IMR-90 (cell line): Measurements from ENCODE around the gene PNKP. TPM values are rescaled to one million over a fixed set of nuclear protein-coding genes. Genes with fewer than 3 reads are reported as not detected.

ENCODE experiments used
- ATAC-seq: fragments of 200-7000 bp; cut with Tn5 transposase; 2 replicates; pipeline ENCODE4 v1.9.1; 2020; ENCODE audit warnings: low read depth, mild to moderate bottlenecking, moderate library complexity
- BruUV-seq: library from RNA; stranded (reverse); fragments of 400-500 nt; replicated peaks from 2 replicates; lab custom pipeline; 2021; lab: Mats Ljungman, UMichigan
- CTCF ChIA-PET: fragments of 300-600 bp; formaldehyde crosslinking; extraction: SDS; loops from one replicate; lab custom pipeline; 2021; ENCODE audit warnings: antibody characterized with exemption; lab: Yijun Ruan, JAX
- POLR2A ChIA-PET: fragments of 300-600 bp; sonication (Branson Sonifier 250); formaldehyde crosslinking; loops from one replicate; lab custom pipeline; 2022; ENCODE audit warnings: antibody characterized with exemption; ENCODE audit not compliant: unreplicated experiment; lab: Charles Lee
- DNase-seq: peaks from one replicate; pipeline ENCODE4 v3.0.0; 2013
- H2AFZ ChIP-seq: replicated peaks from 2 replicates; pipeline ENCODE3; 2013; ENCODE audit warnings: low read length, mild to moderate bottlenecking; ENCODE audit not compliant: poor library complexity
- H2AK5ac ChIP-seq: 2 replicates; pipeline ENCODE4 v1.6.1; 2013; ENCODE audit warnings: low read depth, low read length, inconsistent platforms
- H2AK9ac ChIP-seq: replicated peaks from 2 replicates; pipeline ENCODE3; 2013; ENCODE audit warnings: mild to moderate bottlenecking, low read depth, low read length, moderate library complexity; ENCODE audit not compliant: poor library complexity
- H2BK120ac ChIP-seq: 2 replicates; pipeline ENCODE4 v1.6.1; 2013; ENCODE audit warnings: low read depth, low read length, inconsistent platforms
- H2BK15ac ChIP-seq: 3 replicates; pipeline ENCODE4 v1.6.1; 2013; ENCODE audit warnings: low read depth, low read length, inconsistent platforms
- H2BK20ac ChIP-seq: 2 replicates; pipeline ENCODE4 v1.6.1; 2013; ENCODE audit warnings: low read depth, mild to moderate bottlenecking, inconsistent platforms, low read length, moderate library complexity
- H2BK5ac ChIP-seq: 2 replicates; pipeline ENCODE4 v1.6.1; 2013; ENCODE audit warnings: mild to moderate bottlenecking, low read depth, low read length, inconsistent platforms; ENCODE audit not compliant: poor library complexity, severe bottlenecking
- H3K14ac ChIP-seq: replicated peaks from 2 replicates; pipeline ENCODE4 v1.6.1; 2013; ENCODE audit warnings: low read depth, low read length, inconsistent platforms
- H3K18ac ChIP-seq: 2 replicates; pipeline ENCODE4 v1.6.1; 2013; ENCODE audit warnings: low read depth, low read length, control low read depth
- H3K23ac ChIP-seq: 2 replicates; pipeline ENCODE4 v1.6.1; 2013; ENCODE audit warnings: low read depth, low read length, inconsistent platforms
- H3K27ac ChIP-seq: 2 replicates; pipeline ENCODE4 v1.5.1; 2013; ENCODE audit warnings: mild to moderate bottlenecking, control low read depth, low read length; ENCODE audit not compliant: insufficient read depth
- H3K27me3 ChIP-seq: 2 replicates; pipeline ENCODE4 v1.6.1; 2013; ENCODE audit warnings: low read length; ENCODE audit not compliant: control insufficient read depth, insufficient read depth
- H3K36me3 ChIP-seq: 2 replicates; pipeline ENCODE4 v1.6.1; 2013; ENCODE audit warnings: low read length, mixed read lengths; ENCODE audit not compliant: control insufficient read depth, insufficient read depth
- H3K4ac ChIP-seq: 2 replicates; pipeline ENCODE4 v1.6.1; 2013; ENCODE audit warnings: low read depth, low read length, inconsistent platforms
- H3K4me1 ChIP-seq: 2 replicates; pipeline ENCODE4 v1.6.1; 2013; ENCODE audit warnings: low read length, mixed read lengths; ENCODE audit not compliant: control insufficient read depth, insufficient read depth
- H3K4me2 ChIP-seq: 2 replicates; pipeline ENCODE4 v1.6.1; 2013; ENCODE audit warnings: low read depth, mild to moderate bottlenecking, control low read depth, low read length, moderate library complexity
- H3K4me3 ChIP-seq: 2 replicates; pipeline ENCODE4 v1.5.1; 2013; ENCODE audit warnings: low read depth, mild to moderate bottlenecking, control low read depth, low read length, moderate library complexity; ENCODE audit not compliant: insufficient read depth
- H3K56ac ChIP-seq: 2 replicates; pipeline ENCODE4 v1.6.1; 2013; ENCODE audit warnings: low read length, inconsistent platforms; ENCODE audit not compliant: insufficient read depth; ENCODE audit errors: extremely low read depth
- H3K79me1 ChIP-seq, 2 experiments: 2 replicates each; pipeline ENCODE4 v1.6.1; 2013; ENCODE audit warnings: low read length in 2 of 2, inconsistent platforms in 1 of 2, low read depth in 1 of 2
- H3K9ac ChIP-seq: 2 replicates; pipeline ENCODE4 v1.6.1; 2013; ENCODE audit warnings: low read depth, low read length, control low read depth
- H3K9me1 ChIP-seq: 2 replicates; pipeline ENCODE4 v1.6.1; 2013; ENCODE audit warnings: low read length, inconsistent platforms; ENCODE audit not compliant: insufficient read depth
- H3K9me3 ChIP-seq: 2 replicates; pipeline ENCODE4 v1.6.1; 2013; ENCODE audit warnings: low read length; ENCODE audit not compliant: control insufficient read depth, insufficient read depth
- H4K20me1 ChIP-seq: 2 replicates; pipeline ENCODE4 v1.6.1; 2013; ENCODE audit warnings: low read length, inconsistent platforms; ENCODE audit not compliant: insufficient read depth
- H4K5ac ChIP-seq: 2 replicates; pipeline ENCODE4 v1.6.1; 2013; ENCODE audit warnings: mild to moderate bottlenecking, low read depth, low read length, control low read depth
- H4K8ac ChIP-seq, 2 experiments: 2 replicates each; pipeline ENCODE4 v1.6.1; 2013; ENCODE audit warnings: low read depth in 2 of 2, low read length in 2 of 2, control low read depth in 1 of 2, inconsistent platforms in 1 of 2
- H4K91ac ChIP-seq: 2 replicates; pipeline ENCODE4 v1.6.1; 2013; ENCODE audit warnings: low read depth, low read length, inconsistent platforms; ENCODE audit not compliant: insufficient read depth
- BHLHE40 ChIP-seq: fragments of 150-350 bp; IDR thresholded peaks from 2 replicates; pipeline ENCODE4 v1.6.1; 2016; ENCODE audit warnings: mild to moderate bottlenecking, low read depth, low read length
- CEBPB ChIP-seq: IDR thresholded peaks from 2 replicates; pipeline ENCODE4 v1.6.1; 2012; ENCODE audit warnings: low read depth, low read length, improper control_type of control experiment
- CHD1 ChIP-seq: IDR thresholded peaks from 2 replicates; pipeline ENCODE4 v1.6.1; 2012; ENCODE audit warnings: low read depth, low read length, improper control_type of control experiment
- FOS ChIP-seq: fragments of 150-350 bp; IDR thresholded peaks from 2 replicates; pipeline ENCODE4 v1.6.1; 2016; ENCODE audit warnings: low read depth, low read length
- MAFK ChIP-seq: IDR thresholded peaks from 2 replicates; pipeline ENCODE4 v1.6.1; 2012; ENCODE audit warnings: low read depth, low read length, improper control_type of control experiment
- MAZ ChIP-seq: IDR thresholded peaks from 2 replicates; pipeline ENCODE4 v1.6.1; 2012; ENCODE audit warnings: low read depth, mild to moderate bottlenecking, low read length, improper control_type of control experiment, moderate library complexity, borderline replicate concordance
- MXI1 ChIP-seq: IDR thresholded peaks from 2 replicates; pipeline ENCODE4 v1.6.1; 2012; ENCODE audit warnings: low read depth, mild to moderate bottlenecking, low read length, moderate library complexity, borderline replicate concordance
- NFE2L2 ChIP-seq: fragments of 150-350 bp; IDR thresholded peaks from 2 replicates; pipeline ENCODE4 v1.6.1; 2016; ENCODE audit warnings: low read depth, mild to moderate bottlenecking, low read length
- POLR2A ChIP-seq: IDR thresholded peaks from 2 replicates; pipeline ENCODE4 v1.6.1; 2012; ENCODE audit warnings: mild to moderate bottlenecking, low read depth, low read length
- RAD21 ChIP-seq: IDR thresholded peaks from 2 replicates; pipeline ENCODE4 v1.6.1; 2012; ENCODE audit warnings: low read length, improper control_type of control experiment
- RCOR1 ChIP-seq: IDR thresholded peaks from 2 replicates; pipeline ENCODE4 v1.6.1; 2012; ENCODE audit warnings: mild to moderate bottlenecking, low read length, improper control_type of control experiment; ENCODE audit not compliant: insufficient replicate concordance
- RFX5 ChIP-seq: IDR thresholded peaks from 2 replicates; pipeline ENCODE4 v1.8.0; 2012; ENCODE audit warnings: low read depth, mild to moderate bottlenecking, low read length, moderate library complexity
- SMC3 ChIP-seq: fragments of 150-350 bp; IDR thresholded peaks from 2 replicates; pipeline ENCODE4 v1.6.1; 2016; ENCODE audit warnings: low read depth, mild to moderate bottlenecking, antibody characterized with exemption, low read length, moderate library complexity
- WGBS, 2 experiments: methylation state at CpG; one replicate each; pipeline versions ENCODE4 v1.1.5 to v1.1.7; 2013; ENCODE audit warnings: missing lambda C conversion rate in 2 of 2; ENCODE audit not compliant: insufficient read length in 1 of 2; ENCODE audit errors: extremely low coverage in 2 of 2; 5-methylcytosine and 5-hydroxymethylcytosine counted together
- dilution Hi-C: fragments of 300-500 bp; cut with HindIII; formaldehyde crosslinking; loops from one replicate; pipeline ENCODE4 v1.14.3; 2018; ENCODE audit warnings: low sequenced_read_pairs; ENCODE audit not compliant: unreplicated experiment
- in situ Hi-C: fragments of 300-500 bp; cut with MboI; formaldehyde crosslinking; loops from 3 replicates; pipeline ENCODE4 v1.14.3; 2019; ENCODE audit warnings: low sequenced_read_pairs, inconsistent platforms, mixed read lengths
- intact Hi-C: fragments of 100-400 bp; cut with micrococcal nuclease; formaldehyde crosslinking; loops from 2 replicates; pipeline ENCODE4 v1.10.0; 2022
- polyA plus RNA-seq, 3 experiments: library from polyadenylated mRNA; depleted of rRNA; stranded (reverse); fragments of >200 nt; gene quantifications; 2 replicates each; pipeline ENCODE4 v1.2.3, GENCODE V29; 2012; ENCODE audit warnings: low replicate concordance in 1 of 3
- total RNA-seq: library from RNA; depleted of rRNA; stranded (reverse); fragments of >200 nt; gene quantifications from 2 replicates; pipeline ENCODE4 v1.2.3, GENCODE V29; 2012
- TF ChIP-seq, protein P1 (sequence below): conservative IDR thresholded peaks from 2 replicates; pipeline ENCODE4 v1.5.1; 2012; ENCODE audit warnings: mild to moderate bottlenecking, low read depth, low read length, improper control_type of control experiment
- TF ChIP-seq, protein P2 (sequence below): fragments of 150-350 bp; IDR thresholded peaks from 2 replicates; pipeline ENCODE4 v1.6.1; 2017; ENCODE audit warnings: mild to moderate bottlenecking, antibody characterized with exemption, low read length, low read depth
- TF ChIP-seq, protein P3 (sequence below): fragments of 150-350 bp; IDR thresholded peaks from 2 replicates; pipeline ENCODE4 v1.6.1; 2016; ENCODE audit warnings: low read depth, mild to moderate bottlenecking, low read length, moderate library complexity, borderline replicate concordance

The PNKP gene
- total and polyA plus RNA-seq, 2 of the 4 experiments (the other 2 are of a cell fraction): 14.2 to 25.0 TPM

DNA sequence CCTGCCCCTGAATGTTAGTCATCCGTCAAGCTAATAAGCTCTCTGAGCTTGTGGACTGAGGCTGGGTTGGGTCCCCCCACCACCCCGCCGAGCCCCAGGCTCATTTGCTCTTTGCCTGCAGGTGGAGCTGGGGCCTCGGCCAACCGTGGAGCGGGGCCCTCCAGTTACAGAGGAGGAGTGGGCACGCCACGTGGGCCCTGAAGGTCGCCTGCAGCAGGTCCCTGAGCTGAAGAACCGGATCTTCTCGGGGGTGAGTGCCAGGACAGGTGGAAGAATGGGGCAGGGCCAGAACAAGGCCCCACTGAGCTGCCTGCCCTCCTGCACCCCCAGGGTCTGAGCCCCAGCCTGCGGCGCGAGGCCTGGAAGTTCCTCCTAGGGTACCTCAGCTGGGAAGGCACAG is 15.3 kb upstream of the PNKP start:
- peaks cover 61% of the 10 kb centered on the region for H3K36me3 ChIP-seq

More for the DNA sequence above, 15.3 kb upstream of the PNKP start:
- Histone ChIP-seq H2BK5ac (no peak overlapping the region), H3K27ac (no peak overlapping the region), H2BK15ac (no peak overlapping the region), H4K8ac (no peak overlapping the region), H3K9me3 (peaks cover 6% of the 10 kb centered on the region; the same call in 1 of the 2 replicates), H2AK5ac (no peak overlapping the region), H3K56ac (no peak overlapping the region), H3K9ac (no peak overlapping the region), H3K23ac (no peak overlapping the region), H3K9me1 (peaks cover 6% of the 10 kb centered on the region; the same call in 1 of the 2 replicates), H3K4me1 (peaks cover 4% of the 10 kb centered on the region), H3K4ac (no peak overlapping the region), H2BK20ac (no peak overlapping the region), H3K4me2 (no peak overlapping the region), H3K79me1 (peaks cover 14 to 28% of the 10 kb centered on the region in 2 experiments; a peak in 3 of 4 replicates), H4K5ac (no peak overlapping the region), H3K4me3 (no peak overlapping the region), H3K14ac (no peak overlapping the region), H3K18ac (no peak overlapping the region), H2AFZ (no peak overlapping the region), H3K27me3 (no peaks in the 10 kb centered on the region), H4K20me1 (no peaks in the 10 kb centered on the region; the same call in 1 of the 2 replicates), H4K91ac (no peak overlapping the region), H2AK9ac (no peak overlapping the region), H2BK120ac (no peak overlapping the region)
- DNase-seq: no peak
- ChIA-PET POLR2A (no interaction called here), CTCF (no interaction called here)
- no peak for ATAC-seq
- WGBS, 2 experiments: 90% methylated on average over 7 of the region's 14 CpGs; no CpG with 5 or more reads in 1 of the 2 experiments
- dilution Hi-C loops: no loop called here
- in situ Hi-C loops: no loop called here
- no TSS peak for BruUV-seq
- TF ChIP-seq, protein P1, sequence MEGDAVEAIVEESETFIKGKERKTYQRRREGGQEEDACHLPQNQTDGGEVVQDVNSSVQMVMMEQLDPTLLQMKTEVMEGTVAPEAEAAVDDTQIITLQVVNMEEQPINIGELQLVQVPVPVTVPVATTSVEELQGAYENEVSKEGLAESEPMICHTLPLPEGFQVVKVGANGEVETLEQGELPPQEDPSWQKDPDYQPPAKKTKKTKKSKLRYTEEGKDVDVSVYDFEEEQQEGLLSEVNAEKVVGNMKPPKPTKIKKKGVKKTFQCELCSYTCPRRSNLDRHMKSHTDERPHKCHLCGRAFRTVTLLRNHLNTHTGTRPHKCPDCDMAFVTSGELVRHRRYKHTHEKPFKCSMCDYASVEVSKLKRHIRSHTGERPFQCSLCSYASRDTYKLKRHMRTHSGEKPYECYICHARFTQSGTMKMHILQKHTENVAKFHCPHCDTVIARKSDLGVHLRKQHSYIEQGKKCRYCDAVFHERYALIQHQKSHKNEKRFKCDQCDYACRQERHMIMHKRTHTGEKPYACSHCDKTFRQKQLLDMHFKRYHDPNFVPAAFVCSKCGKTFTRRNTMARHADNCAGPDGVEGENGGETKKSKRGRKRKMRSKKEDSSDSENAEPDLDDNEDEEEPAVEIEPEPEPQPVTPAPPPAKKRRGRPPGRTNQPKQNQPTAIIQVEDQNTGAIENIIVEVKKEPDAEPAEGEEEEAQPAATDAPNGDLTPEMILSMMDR: no peak
- no peak for TF ChIP-seq SMC3
- TF ChIP-seq POLR2A: no peak
- TF ChIP-seq CHD1: no peak
- no peak for TF ChIP-seq CEBPB
- TF ChIP-seq NFE2L2: no peak
- TF ChIP-seq, protein P2, sequence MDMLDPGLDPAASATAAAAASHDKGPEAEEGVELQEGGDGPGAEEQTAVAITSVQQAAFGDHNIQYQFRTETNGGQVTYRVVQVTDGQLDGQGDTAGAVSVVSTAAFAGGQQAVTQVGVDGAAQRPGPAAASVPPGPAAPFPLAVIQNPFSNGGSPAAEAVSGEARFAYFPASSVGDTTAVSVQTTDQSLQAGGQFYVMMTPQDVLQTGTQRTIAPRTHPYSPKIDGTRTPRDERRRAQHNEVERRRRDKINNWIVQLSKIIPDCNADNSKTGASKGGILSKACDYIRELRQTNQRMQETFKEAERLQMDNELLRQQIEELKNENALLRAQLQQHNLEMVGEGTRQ: no peak
- TF ChIP-seq MXI1: no peak
- TF ChIP-seq FOS: no peak
- no peak for TF ChIP-seq MAZ
- no peak for TF ChIP-seq RFX5
- TF ChIP-seq, protein P3, sequence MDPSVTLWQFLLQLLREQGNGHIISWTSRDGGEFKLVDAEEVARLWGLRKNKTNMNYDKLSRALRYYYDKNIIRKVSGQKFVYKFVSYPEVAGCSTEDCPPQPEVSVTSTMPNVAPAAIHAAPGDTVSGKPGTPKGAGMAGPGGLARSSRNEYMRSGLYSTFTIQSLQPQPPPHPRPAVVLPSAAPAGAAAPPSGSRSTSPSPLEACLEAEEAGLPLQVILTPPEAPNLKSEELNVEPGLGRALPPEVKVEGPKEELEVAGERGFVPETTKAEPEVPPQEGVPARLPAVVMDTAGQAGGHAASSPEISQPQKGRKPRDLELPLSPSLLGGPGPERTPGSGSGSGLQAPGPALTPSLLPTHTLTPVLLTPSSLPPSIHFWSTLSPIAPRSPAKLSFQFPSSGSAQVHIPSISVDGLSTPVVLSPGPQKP: no peak
- TF ChIP-seq RAD21: no peak
- no peak for TF ChIP-seq RCOR1
- no peak for TF ChIP-seq BHLHE40
- TF ChIP-seq MAFK: no peak
- intact Hi-C loops: no loop called here
